HG03575 (cell line): ENCODE results near the gene TMEM269.

Experiments
- ATAC-seq: cut with Tn5 transposase; IDR thresholded peaks from one replicate; pipeline ENCODE4 v1.9.1; 2021; ENCODE audit not compliant: unreplicated experiment, insufficient number of reproducible peaks, low FRiP score; ENCODE audit errors: extremely low read depth

Gene TMEM269

DNA sequence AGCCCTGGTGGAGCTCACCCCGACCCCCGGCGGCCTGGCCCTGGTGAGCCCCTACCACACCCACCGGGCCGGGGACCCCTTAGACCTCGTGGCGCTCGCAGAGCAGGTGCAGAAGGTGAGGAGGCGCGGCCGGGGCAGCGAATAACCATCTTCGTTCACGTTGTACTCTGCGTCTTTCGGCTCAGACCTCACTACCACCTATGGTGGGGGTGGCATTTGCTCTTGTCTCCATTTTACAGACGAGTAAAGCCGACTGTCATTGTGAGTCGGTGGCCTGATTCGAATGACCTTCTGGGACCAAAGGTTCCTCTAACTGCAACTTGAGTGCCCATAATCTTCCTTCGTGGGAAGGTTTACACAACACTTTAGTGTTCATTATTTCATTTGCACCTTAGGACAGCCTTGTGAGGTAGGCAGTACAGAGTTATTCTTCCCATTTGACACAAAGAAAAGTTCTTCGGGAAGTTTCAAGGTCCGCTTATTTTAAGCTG, 17.2 kb upstream of the TMEM269 start:
- no peak for ATAC-seq

GRCh38 chr1:42768172-42768571, 16.6 kb upstream of the TMEM269 start:
- ATAC-seq: no peak

DNA sequence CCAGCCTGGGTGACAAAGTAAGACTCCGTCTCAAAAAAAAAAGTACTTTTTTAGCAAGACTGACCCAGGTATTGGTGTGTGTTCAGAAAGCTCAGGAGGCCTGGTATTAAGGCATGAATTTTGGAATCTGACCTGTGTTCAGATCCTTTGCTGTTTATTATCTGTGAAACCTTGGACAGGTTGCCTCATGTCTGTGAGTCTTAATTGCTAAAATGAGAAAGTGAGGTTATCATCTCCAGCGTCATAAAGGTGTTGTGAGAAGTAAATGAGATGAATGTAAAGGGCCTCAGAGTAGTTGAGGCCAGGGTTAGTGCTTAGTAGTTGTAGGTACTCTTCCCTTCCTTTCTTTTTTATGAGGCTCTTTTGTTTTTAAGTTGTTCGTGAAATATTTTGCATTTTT, 15.0 kb upstream of the TMEM269 start:
- ATAC-seq: no peak

DNA sequence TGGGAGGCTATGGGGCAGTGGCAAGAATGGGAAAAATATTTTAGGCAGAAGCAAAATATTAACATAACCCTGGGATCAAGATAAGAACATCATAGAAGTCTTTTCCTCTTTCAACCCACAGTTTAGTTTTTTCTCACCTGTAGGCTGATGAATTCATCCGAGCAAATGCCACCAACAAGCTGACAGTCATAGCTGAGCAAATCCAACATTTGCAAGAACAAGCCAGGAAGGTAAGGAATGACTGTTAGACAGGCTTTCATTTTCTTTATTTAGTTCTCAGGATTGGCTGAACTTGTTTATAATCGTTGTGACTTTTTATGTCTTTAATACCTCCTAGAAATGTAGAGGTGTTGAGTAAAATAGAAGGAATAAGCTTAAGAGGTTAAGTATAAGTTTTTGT, 11.4 kb upstream of the TMEM269 start:
- no peak for ATAC-seq

GRCh38 chr1:42774928-42775526, 9.8 kb upstream of the TMEM269 start:
- ATAC-seq: no peak

- no peak for ATAC-seq
These were observed 8.3 kb upstream of the TMEM269 start for GRCh38 chr1:42776502-42776901.

DNA sequence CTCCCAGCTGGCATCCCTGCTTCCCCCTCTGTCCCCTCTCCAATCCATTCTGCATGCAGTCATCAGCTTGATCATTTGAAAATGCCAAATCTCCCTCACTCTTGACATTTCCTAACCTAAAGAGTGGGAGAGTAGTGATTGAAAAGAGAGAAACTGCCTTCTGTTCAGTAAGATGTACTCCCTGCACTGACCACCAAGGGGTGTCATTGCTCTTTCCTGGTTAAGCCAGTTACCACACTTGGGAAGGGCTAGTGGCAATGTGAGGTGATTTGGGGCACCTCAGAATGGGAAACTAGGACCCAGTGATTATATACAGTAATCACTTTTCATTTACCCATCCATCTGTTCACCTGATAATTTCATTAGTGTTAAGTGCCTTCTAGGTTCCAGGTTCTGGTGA, 6.9 kb upstream of the TMEM269 start:
- ATAC-seq: no peak

GRCh38 chr1:42779725-42780124, 5.1 kb upstream of the TMEM269 start:
- no peak for ATAC-seq

- no peak for ATAC-seq
These were observed 4.6 kb upstream of the TMEM269 start for GRCh38 chr1:42780176-42780575.

- ATAC-seq: no peak
These were observed 1.7 kb upstream of the TMEM269 start for GRCh38 chr1:42783092-42783491.

DNA sequence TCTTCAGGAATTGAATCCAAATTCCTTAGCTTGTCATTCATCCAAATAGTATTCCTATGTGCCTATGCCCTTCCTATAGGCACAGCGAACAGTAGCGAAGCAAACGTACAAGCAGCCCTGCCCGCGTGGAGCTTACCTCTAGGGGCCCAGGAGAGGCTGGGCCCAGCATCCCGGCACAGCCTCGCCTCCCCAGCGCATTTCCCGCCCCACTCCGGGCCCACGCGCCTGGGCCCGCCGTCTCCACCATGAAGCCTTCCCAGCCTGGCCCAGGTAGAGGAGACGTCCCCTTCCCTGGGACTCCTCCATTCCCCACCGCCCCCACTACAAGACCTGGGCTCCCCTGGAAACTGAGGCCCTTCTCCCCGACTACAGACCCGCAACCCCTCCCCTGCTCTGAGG, 245 bp upstream of the TMEM269 start:
- ATAC-seq: no peak

DNA sequence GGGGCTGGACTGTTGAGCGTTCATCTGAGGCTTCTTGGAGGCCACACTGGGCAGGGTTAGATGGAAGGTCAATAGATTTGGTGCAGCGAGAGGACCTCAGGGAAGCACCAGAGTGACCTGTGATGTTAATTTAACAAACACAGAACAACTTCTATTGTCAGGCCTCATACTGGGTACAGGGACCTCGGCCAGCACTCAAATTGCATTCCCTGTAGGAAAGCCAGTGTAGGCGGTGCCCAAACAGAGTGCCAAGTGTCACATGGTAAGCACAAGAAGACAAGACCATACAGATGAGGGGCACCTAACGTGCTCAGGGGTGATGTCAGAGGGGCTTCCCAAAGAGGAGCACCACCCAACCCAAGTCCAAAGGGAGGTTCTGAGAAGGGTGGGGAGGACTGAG, 1.3 kb downstream of the TMEM269 start:
- no peak for ATAC-seq

- no peak for ATAC-seq
These were observed 3.2 kb downstream of the TMEM269 start for GRCh38 chr1:42788021-42788420.

DNA sequence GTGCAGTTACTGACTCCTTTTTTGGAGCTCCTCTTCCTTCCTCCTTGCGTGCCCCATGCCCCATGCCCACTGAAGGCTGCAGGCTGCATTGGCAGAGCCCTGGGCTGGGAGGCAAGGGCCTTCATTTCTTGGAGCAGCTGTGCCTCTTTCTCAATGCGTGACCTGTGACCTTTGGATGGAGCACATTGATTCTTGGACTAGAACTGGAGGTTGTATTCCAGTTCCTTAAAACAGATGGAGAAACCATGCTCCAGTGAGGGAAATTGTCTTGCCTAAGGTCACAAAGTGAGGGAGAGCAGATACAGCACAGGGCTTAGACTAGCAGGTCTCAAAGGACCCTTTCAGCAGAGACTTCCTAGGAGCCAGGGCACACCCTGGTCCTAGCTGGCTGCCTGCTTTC, 9.0 kb downstream of the TMEM269 start:
- ATAC-seq: no peak

DNA sequence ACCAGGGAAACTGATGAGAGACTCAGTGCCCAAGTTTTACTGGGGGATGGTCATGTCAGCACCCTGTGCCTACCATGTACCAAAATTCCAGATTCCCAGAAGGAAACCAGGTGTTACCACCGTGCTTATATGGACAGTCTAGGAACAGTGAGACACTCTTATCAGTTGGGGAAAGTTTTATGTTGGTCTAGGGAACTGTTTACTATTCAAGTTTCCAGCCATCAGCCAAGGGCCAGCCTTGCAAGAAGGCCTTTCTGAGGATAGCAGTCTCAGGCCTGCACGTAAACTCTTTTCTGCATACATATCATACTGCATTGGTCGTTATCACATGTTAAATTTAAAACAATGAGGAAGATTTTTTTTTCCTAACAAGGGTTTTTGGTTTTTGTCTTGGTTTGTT, 12.6 kb downstream of the TMEM269 start:
- no peak for ATAC-seq

- no peak for ATAC-seq
These were observed 13.2 kb downstream of the TMEM269 start for GRCh38 chr1:42797979-42798378.

GRCh38 chr1:42801832-42802473, 17.2 kb downstream of the TMEM269 start:
- ATAC-seq: no peak

DNA sequence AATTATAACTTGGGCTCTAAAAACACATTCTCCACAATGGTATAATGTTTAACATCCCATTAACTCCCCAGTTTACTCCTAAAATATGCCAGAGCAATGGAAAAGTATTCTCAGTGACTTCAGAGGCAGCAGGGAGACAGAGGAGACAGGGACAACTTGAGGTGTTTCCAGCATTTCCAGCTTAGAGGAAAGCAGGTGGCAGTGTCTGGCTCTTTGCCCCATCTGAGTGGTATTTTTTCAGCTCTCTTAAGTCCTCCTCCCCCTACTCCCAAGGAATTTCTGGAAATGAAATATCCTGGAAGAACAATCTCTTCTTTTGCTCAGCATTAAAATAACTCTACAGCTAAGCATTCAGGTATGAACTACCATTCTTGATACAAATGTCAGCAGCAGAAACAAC, 21.4 kb downstream of the TMEM269 start:
- no peak for ATAC-seq

DNA sequence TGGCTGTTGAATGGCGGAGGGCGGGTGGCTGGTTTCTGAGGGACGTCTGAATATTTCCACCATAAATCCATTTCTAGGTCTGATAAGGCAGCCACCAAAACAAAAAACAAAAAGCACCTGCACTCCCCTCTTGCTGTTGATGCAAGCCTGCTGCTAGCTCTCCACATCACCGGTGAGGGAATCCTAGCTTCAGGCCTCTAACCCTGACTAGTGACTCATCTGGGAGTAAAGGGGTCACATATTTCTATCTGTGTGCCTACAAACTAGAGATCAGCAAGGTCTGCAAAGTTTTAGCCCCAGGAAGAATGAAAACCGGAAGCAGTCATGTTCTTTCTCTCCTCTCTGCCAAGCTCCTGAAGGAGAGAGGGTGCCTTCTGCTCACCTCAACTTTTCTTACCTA, 21.8 kb downstream of the TMEM269 start:
- ATAC-seq: no peak

GRCh38 chr1:42807056-42807668, 22.4 kb downstream of the TMEM269 start:
- ATAC-seq: no peak
